ENCODE data around the gene ZNF679.

DNA sequence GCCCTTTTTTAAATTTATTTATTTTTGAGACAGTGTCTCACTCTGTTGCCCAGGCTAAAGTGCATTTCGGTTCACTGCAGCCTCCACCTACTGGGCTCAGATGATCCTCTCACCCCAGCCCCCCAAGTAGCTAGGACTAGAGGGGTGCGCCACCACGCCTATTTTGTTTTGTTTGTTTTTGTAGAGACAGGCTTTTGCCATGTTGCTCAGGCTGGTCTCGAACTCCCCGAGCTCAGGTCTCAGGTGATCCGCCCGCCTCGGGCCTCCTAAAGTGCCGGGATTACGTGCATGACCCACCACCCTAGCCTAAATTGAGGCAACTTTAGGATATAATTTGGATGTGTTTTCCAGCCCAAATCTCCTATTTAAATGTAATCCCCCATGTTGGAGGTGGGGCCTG is 86.3 kb downstream of the ZNF679 start:
- TF ChIP-seq, protein P1, sequence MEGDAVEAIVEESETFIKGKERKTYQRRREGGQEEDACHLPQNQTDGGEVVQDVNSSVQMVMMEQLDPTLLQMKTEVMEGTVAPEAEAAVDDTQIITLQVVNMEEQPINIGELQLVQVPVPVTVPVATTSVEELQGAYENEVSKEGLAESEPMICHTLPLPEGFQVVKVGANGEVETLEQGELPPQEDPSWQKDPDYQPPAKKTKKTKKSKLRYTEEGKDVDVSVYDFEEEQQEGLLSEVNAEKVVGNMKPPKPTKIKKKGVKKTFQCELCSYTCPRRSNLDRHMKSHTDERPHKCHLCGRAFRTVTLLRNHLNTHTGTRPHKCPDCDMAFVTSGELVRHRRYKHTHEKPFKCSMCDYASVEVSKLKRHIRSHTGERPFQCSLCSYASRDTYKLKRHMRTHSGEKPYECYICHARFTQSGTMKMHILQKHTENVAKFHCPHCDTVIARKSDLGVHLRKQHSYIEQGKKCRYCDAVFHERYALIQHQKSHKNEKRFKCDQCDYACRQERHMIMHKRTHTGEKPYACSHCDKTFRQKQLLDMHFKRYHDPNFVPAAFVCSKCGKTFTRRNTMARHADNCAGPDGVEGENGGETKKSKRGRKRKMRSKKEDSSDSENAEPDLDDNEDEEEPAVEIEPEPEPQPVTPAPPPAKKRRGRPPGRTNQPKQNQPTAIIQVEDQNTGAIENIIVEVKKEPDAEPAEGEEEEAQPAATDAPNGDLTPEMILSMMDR (IDR thresholded peaks at IDR 0.05) = no peak
- TF ChIP-seq EZH2 (IDR thresholded peaks at IDR 0.05) = no peak
- no peak for TF ChIP-seq EZH2phosphoT487 (IDR thresholded peaks at IDR 0.05)

Measured in neural progenitor cell (in vitro differentiated cells).